HFF-Myc (cell line): ENCODE measurements around the gene PDE4B.

ENCODE experiments used
- DNase-seq: peaks from one replicate; pipeline ENCODE4 v3.0.0-alpha.2; 2011; ENCODE audit warnings: low read depth; ENCODE audit errors: extremely low read depth
- H3K4me3 ChIP-seq: replicated peaks from 2 replicates; pipeline ENCODE4 v1.5.1; 2011; ENCODE audit warnings: low read depth, mild to moderate bottlenecking, control low read depth, low read length
- CTCF ChIP-seq: IDR thresholded peaks from 2 replicates; pipeline ENCODE4 v1.5.1; 2012; ENCODE audit warnings: mild to moderate bottlenecking, low read depth, low read length, control low read depth; ENCODE audit errors: missing control alignments

PDE4B gene

GRCh38 chr1:66296370-66296769 is 503.7 kb downstream of the PDE4B start:
- no peak overlapping the region for H3K4me3 ChIP-seq
- DNase-seq = no peak
- no peak for TF ChIP-seq CTCF

- no peak for TF ChIP-seq CTCF
- H3K4me3 ChIP-seq = no peak overlapping the region
- no peak for DNase-seq
Measured at GRCh38 chr1:66296951-66297350, 504.3 kb downstream of the PDE4B start.

- no peak for TF ChIP-seq CTCF
- no peak for DNase-seq
- no peak overlapping the region for H3K4me3 ChIP-seq
Measured at GRCh38 chr1:66298464-66298863, 505.8 kb downstream of the PDE4B start.

GRCh38 chr1:66300280-66300971 is 507.7 kb downstream of the PDE4B start:
- TF ChIP-seq CTCF = no peak
- no peak for DNase-seq
- H3K4me3 ChIP-seq = no peak overlapping the region

- no peak overlapping the region for H3K4me3 ChIP-seq
- no peak for TF ChIP-seq CTCF
Measured at GRCh38 chr1:66300972-66301451, 508.3 kb downstream of the PDE4B start.

GRCh38 chr1:66302184-66302742 is 509.6 kb downstream of the PDE4B start:
- H3K4me3 ChIP-seq = no peak overlapping the region
- DNase-seq = no peak
- TF ChIP-seq CTCF = no peak

More at GRCh38 chr1:66300972-66301451, 508.3 kb downstream of the PDE4B start:
- no peak for DNase-seq
